ENCODE data around the gene FLOT2. TPM values are rescaled to one million over a fixed set of nuclear protein-coding genes. Genes with fewer than 3 reads are reported as not detected.

Gene FLOT2
- total and polyA plus RNA-seq, 11 donors: 52.7 to 139 (median 89.1) TPM

DNA sequence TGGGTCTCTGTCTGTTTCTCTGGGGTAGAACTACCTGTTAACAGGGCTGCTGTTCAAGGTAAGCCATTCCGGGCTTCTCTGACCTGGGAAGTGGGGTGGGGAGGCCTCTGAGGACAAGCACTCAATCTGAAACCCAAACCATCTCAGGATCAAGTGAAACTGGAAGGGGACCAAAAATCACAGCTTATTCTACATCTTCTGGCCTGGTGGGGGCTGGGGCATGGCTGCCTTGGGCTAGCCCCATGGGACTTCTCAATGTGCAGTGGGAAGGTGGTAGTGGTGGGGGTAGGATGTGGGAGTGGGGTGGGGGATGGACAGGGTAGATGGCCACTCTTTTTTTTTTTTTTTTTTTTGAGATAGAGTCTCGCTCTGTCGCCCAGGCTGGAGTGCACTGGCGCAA is 5.5 kb downstream of the FLOT2 start:
- intact Hi-C loops (cut with DNase I): loop anchor here in 2 of 10 donors (5.0 to 10.0 kb wide), 2 partner anchors 47 to 130 kb away; partner anchors contain the start of gene FAM222B (in 2 of the 2)
- H3K27me3 ChIP-seq: no peaks in the 10 kb centered on the region
- H3K27ac ChIP-seq: peak overlapping the region in 1 of 12 donors; percentile 57
- ATAC-seq: no peak
- H3K4me3 ChIP-seq: no peak overlapping the region
- WGBS, 4 donors: 93 to 96% (median 93%) methylated on average over 4 of the region's 4 CpGs
- H3K4me1 ChIP-seq: peaks cover 3 to 68% (median 27%) of the 10 kb centered on the region in 12 donors
- TF ChIP-seq, protein P1, sequence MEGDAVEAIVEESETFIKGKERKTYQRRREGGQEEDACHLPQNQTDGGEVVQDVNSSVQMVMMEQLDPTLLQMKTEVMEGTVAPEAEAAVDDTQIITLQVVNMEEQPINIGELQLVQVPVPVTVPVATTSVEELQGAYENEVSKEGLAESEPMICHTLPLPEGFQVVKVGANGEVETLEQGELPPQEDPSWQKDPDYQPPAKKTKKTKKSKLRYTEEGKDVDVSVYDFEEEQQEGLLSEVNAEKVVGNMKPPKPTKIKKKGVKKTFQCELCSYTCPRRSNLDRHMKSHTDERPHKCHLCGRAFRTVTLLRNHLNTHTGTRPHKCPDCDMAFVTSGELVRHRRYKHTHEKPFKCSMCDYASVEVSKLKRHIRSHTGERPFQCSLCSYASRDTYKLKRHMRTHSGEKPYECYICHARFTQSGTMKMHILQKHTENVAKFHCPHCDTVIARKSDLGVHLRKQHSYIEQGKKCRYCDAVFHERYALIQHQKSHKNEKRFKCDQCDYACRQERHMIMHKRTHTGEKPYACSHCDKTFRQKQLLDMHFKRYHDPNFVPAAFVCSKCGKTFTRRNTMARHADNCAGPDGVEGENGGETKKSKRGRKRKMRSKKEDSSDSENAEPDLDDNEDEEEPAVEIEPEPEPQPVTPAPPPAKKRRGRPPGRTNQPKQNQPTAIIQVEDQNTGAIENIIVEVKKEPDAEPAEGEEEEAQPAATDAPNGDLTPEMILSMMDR (IDR thresholded peaks at IDR 0.05): no peak
- TF ChIP-seq POLR2A (IDR thresholded peaks at IDR 0.05): no peak
- H3K9me3 ChIP-seq: no peaks in the 10 kb centered on the region
- peaks cover 0 to 13% (median 0%) of the 10 kb centered on the region in 9 donors for H3K36me3 ChIP-seq
- DNase-seq: peak in 1 of 5 donors; percentile 1

DNA sequence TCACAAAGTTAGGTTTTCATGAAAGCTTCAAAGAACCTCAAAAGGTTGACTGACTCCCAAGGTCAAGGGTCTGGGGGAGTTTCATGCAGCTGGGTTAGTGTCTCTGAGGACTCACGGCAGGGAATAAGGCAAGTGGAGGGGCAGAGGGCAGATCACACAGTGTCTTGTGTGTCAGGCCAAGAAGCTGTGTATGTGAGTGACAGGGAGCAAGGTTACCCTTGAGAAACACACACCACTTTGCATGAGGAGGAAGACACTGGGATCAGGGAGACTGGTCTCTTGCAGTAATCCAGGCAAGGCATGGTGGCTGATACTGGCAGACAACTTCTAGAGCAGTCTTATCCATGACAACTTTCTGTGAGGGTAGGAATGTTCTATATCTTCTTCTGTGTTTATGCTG is 6.3 kb downstream of the FLOT2 start:
- TF ChIP-seq, protein P1 (IDR thresholded peaks at IDR 0.05): no peak
- TF ChIP-seq POLR2A (IDR thresholded peaks at IDR 0.05): no peak
- Histone ChIP-seq H3K27me3 (no peaks in the 10 kb centered on the region), H3K4me3 (no peak overlapping the region), H3K36me3 (peaks cover 0 to 13% (median 4%) of the 10 kb centered on the region in 9 donors), H3K4me1 (peaks cover 3 to 61% (median 21%) of the 10 kb centered on the region in 12 donors), H3K9me3 (no peaks in the 10 kb centered on the region), H3K27ac (no peak overlapping the region)
- 85 to 100% (median 94%) methylated on average over 1 of the region's 1 CpG for WGBS, 4 donors
- no peak for ATAC-seq
- intact Hi-C loops (cut with DNase I): loop anchor here in 2 of 10 donors (5.0 to 10.0 kb wide), 2 partner anchors 46 to 129 kb away; partner anchors contain the start of gene FAM222B (in 2 of the 2)
- DNase-seq: no peak

DNA sequence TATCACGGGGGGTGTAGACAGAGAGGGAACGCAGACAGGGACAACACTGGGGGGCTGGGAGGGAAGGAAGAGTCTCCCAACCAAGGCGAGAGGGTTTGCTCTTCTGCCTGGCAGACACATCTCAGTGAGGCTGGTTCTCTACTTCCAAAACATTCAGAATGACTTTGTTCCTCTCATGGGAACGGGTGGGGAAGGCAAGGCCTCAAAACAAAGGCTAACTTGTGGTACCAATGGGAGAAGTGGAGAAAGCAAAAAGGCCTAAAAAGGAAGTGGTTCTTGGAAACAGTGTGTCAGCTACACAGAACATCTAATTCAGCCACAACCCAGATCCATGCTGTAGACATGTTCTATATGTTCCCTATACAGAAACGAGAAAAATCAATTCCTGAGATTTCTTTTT is 7.5 kb downstream of the FLOT2 start:
- no peak for TF ChIP-seq POLR2A (IDR thresholded peaks at IDR 0.05)
- TF ChIP-seq, protein P1 (IDR thresholded peaks at IDR 0.05): no peak
- DNase-seq (peak in 1 of 5 donors; percentile 3), ATAC-seq (peak in 1 of 4 donors; percentile 22)
- WGBS, 4 donors: 70 to 87% (median 75%) methylated on average over 5 of the region's 5 CpGs
- intact Hi-C loops (cut with DNase I): loop anchor here in 3 of 10 donors (5.0 to 10.0 kb wide), 3 partner anchors 45 to 128 kb away; partner anchors contain the start of gene FAM222B (in 2 of the 3)
- H3K27ac ChIP-seq: peak overlapping the region in 2 of 12 donors; percentile 32 to 42
- no peaks in the 10 kb centered on the region for H3K27me3 ChIP-seq
- H3K36me3 ChIP-seq: peaks cover 0 to 22% (median 8%) of the 10 kb centered on the region in 9 donors
- no peaks in the 10 kb centered on the region for H3K9me3 ChIP-seq
- peaks cover 3 to 48% (median 17%) of the 10 kb centered on the region in 12 donors for H3K4me1 ChIP-seq
- no peak overlapping the region for H3K4me3 ChIP-seq

DNA sequence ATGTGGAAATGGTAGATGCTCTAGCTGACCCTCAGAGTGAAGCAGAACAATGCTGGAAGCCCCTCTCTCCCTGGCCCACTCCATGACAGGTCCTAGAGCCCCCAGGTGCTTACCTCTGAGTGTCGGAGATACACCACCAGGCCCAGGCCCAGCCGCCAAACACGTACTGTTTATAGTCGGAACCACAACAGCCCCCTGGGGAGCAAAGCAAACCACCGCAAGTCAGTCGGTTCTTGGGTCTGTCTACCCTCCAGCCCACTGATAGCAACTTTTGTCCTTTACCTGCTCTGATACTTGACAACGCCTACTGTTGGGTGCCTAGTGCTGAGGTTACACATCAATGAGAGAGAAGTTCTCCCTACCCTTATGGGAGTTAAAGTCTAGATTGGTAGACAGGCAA is 8.7 kb downstream of the FLOT2 start:
- DNase-seq (peak in 1 of 5 donors; percentile 26), ATAC-seq (no peak)
- Histone ChIP-seq H3K4me3 (no peak overlapping the region), H3K27ac (no peak overlapping the region), H3K27me3 (no peaks in the 10 kb centered on the region), H3K4me1 (peaks cover 3 to 52% (median 19%) of the 10 kb centered on the region in 12 donors), H3K36me3 (peaks cover 0 to 33% (median 17%) of the 10 kb centered on the region in 9 donors), H3K9me3 (no peaks in the 10 kb centered on the region)
- intact Hi-C loops (cut with DNase I): loop anchor here in 1 of 10 donors (10.0 kb wide), 1 partner anchor 64 kb away; no protein-coding TSS in a partner anchor
- TF ChIP-seq, protein P1 (IDR thresholded peaks at IDR 0.05): no peak
- no peak for TF ChIP-seq POLR2A (IDR thresholded peaks at IDR 0.05)
- WGBS, 4 donors: 87 to 93% (median 91%) methylated on average over 7 of the region's 7 CpGs
